HuH-7 (cell line): ENCODE data around the gene CPNE6.
"Not testable (repeated sequence)": the region's sequence is repeated elsewhere in the genome, so short reads cannot be mapped to it uniquely, and the experiment has no call there.

Experiments used
- DNase-seq: peaks from one replicate; pipeline ENCODE4 v3.0.0; 2011; ENCODE audit warnings: low spot score

Gene CPNE6

DNA sequence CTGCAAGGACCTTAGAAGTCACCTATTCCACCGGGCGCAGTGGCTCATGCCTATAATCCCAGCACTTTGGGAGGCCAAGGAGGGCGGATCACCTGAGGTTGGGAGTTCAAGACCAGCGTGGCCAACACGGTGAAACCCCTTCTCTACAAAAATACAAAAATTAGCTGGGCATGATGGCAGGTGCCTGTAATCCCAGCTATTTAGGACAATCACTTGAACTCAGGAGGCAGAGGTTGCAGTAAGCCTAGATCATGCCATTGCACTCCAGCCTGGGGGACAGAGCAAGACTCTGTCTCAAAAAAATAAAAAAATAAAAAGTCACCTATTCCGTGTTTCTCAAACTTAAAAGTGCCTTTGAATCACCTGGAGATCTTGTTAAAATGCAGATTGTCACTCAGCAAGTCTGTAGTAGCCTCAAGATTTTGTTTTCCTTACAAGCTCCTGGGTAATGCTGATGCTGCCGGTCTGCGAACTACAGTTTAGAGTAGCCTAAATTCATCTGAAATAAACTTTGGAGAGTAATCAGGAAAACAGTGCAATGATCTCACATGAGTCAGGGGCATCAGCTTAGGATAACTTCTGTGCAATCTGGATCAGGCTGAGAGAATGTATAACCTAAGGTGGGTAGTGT lies 34.4 kb downstream of the CPNE6 start:
- not testable (repeated sequence) for DNase-seq

DNA sequence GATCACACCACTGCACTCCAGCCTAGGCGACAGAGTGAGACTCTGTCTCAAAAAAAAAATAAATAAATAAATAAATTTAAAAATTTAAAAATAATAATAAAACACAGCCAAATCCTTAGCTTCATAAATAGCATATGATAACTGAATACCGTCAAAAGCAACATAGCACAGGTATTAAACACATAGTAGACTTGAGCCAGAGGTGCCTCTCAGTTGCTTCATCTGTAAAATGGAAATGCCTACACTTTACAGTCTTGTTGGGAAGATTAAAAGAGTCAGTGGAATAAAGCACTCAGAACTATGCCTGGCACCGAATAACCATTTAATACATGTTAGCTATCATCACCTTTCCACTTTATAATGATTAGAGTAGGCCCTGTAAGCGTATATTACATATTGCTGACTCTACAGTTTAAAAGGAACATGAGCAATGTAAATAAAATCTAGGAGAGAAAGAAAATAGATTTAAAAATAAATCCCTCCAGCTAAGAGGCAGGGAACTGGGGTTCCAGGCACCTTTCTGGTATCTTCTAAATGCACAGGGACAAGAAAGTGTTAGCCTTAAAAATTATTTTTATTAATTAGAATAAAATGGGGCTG lies 35.4 kb downstream of the CPNE6 start:
- DNase-seq = no peak

DNA sequence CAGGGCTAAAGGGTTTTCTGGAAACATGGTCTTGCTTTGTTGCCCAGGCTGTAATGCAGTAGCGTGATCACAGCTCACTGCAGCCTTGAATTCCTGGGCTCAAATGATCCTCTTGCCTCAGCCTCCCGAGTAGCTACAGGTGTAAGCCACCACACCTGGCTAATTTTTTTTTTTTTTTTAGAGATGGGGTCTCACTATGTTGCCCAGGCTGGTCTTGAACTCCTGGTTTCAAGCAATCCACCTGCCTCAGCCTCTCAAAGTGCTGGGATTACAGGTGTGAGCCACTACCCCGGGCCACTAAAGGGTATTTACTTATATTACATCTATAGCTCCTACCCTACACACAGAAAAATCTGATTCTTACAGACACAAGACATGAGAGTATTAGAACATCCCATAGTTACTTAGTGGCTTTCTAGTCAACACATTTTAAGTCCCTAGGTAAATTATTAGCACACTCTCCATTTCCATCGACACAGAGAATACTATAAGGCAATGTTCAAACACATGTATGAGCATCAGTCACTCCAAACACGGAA lies 37.0 kb downstream of the CPNE6 start:
- no peak for DNase-seq

DNA sequence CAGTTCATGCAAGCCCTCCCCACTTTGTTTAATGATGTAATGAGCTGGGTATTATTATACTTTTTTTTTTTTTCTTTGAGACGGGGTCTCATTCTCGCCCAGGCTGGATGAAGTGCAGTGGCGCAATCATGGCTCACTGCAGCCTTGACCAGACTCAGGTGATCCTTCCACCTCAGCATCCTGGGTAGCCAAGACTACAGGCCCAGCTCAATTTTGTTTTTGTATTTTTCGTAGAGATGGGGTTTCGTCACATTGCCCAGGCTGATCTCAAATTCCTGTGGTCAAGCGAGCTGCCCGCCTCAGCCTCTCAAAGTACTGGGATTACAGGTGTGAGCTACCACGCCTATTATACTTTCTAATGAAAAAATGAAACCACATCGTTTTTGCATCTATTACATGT lies 38.7 kb downstream of the CPNE6 start:
- no peak for DNase-seq

GRCh38 chr14:24110523-24110922 lies 39.2 kb downstream of the CPNE6 start:
- DNase-seq = no peak

DNA sequence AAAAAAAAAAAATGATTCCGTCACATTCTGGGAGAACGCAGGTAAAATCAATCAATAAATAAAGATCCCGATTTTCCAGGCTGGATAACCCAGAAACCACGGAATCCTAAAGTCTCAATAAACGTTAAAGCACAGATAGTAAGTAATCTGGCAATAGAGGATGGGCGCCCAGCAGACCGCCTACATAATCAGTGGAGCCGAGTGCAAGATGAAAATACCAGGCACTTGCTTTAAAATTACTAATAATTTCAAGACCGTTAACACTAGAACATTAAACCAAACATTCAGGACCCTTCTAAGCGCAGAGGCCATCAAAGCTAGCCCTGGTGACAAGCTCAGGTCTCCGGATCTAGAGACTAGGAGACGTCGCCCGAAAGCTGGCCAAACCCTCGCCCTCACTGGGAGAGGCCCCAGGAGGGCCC lies 42.0 kb downstream of the CPNE6 start:
- no peak for DNase-seq

DNA sequence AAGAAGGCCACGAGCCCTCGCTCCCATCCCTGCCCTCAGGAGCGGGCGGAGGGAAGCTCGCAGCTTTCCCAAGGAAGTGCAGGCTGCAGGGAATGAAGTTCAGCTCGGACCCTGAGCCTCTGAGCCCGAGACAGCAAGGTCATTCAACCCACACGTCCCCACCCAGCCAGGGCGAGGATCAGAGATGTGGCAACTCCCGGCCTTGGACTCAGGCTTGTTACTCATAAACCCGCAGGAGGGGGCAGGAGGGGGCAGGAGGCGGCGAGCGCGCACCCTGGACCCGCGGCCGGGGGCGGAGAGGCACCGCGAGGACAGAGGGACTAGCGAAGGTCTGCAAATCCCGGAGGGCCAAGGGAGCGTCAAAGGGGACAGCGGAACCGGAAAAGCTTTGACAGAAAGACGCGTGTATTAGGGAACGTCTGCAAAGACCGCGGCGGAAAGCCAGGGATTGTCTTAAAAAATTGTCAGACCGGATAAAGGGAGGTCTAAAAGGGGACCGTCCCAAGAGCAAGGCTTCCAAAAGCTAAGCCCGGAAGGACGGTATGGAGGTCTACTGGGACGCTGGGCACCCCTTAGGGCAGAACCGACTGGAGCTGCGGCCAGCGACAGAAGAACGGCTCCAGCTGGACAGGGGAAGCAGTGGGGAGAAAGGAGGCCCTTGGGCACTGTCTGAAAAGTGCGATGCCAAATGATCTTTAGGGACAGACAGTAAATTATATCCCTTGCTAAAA lies 42.6 kb downstream of the CPNE6 start:
- peak; percentile 89 for DNase-seq

DNA sequence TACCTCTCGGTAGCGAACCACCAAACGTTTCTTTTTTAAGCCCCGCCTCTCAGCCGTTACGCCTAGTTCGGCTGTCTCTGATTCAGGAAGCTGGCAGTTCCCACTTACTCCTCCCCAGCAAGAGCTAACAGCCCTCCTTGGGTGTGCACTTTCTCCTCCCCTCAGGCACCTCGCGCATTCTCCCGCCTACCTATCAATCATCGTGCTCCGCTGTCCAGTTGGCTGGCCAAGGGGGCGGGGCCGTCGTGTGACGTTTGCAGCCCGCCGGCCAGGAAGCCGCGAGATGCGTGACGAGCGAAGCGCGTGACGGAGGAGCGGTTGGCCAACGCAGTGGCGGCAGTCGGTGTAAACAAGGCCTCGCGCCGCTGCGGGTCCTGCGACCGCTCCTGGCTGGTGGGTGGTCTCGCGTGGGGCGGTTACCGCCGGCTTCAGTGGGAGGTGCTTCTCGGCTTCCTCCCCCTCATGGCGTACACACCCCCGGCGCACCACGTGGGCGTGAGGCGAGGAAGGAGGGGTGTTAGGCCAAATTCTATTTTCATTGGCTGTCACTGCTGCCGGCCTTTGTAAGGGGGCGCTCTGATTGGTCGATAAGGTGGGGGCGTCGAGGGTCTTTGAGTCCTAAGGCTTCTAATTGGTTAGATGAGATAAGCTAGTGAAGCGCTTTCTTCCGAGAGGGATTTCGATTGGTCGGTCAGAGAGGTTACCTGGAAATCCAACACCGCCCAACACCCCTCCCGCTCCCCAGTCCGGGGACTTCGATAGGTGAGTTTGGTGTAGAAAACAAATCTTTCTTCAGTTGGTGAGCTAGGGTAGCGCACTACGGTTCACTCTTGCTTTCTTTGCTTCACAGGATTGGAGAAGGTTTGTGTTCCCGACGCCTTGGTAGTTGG lies 43.4 kb downstream of the CPNE6 start, which contains the start of the genes DCAF11 and NRL:
TSS of gene DCAF11 (plus strand) at position 246 of the 890 bp plus-strand sequence. CDS start 818 bp downstream, outside the sequence.
TSS of gene NRL (minus strand) at position 418 of the 890 bp plus-strand sequence. CDS start 32,101 bp downstream, outside the sequence.
- peak; percentile 97 for DNase-seq

DNA sequence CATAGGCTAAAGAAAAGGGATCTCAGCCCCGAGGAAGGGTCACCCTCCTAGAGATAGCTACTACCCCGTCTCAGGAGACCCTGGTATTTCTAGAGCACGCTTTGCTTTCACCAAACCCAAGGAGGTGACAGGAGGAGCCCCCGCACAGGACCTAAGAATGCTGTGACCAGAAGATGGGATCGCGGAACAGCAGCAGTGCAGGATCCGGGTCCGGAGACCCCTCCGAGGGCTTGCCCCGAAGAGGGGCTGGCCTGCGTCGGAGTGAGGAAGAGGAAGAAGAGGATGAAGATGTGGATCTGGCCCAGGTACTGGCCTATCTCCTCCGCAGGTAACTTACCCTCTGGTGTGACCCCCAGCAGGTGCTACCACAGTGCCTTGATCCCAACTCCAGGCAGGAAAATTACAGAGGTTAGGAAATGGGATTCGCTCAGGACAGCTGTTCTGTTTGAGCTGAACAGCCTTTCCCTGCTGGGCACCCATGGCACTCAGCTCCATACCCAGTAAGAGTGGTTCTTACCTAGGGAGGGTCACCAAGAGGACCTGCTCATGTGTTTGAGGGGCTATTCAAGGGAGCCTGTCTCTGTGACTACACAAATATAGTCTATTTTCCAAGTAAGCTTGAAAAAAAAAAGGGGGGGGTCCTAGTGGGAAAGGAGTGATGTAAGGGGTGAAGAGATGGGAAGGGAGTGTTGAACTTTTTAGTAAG lies 44.2 kb downstream of the CPNE6 start:
- no peak for DNase-seq

DNA sequence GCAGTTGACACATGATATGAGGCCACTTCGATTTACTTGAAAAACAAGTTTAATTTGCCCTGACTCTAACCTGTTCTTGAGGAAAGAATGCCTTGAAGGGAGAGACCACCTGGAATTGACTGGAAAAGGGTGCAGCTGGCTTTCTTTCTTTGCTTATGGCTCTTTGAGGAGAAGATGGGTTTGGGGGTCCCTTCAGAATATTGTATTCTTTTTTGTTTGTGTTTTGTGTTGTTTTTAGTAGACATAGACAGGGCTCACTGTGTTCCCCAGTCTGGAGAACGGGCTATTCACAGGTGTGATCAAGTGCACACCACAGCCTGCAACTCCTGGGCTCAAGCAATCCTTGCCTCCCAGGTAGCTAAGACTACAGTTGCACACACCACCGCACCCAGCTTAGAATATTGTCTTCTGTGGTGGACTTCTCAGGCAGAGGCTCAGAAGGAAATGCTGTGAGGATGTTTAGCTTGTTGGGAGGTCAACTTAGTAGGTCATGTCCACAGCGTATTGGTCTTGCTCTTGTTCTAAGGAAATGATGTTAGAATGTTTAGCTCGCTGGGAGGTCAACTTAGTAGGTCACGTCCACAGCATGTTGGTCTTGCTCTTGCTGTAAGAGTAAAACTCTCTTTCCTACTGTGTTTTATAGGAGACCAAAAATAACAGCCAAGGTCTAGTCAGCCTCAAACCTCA lies 44.9 kb downstream of the CPNE6 start:
- DNase-seq = no peak

- no peak for DNase-seq
Measured at GRCh38 chr14:24117179-24117578, 45.8 kb downstream of the CPNE6 start.

DNA sequence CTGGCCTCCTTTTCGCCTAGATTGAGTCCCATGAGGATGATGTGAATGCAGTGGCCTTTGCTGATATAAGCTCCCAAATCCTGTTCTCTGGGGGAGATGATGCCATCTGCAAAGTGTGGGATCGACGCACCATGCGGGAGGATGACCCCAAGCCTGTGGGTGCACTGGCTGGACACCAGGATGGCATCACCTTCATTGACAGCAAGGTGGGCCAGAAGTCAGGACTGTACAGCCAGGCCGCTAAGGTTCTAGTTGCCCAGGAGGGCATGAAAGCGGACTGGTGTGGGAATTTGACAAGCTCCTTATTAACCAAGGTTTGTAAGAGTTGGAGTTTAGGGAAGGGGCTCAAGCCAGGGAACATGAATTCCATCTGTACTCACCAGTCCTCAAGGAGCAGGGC lies 48.3 kb downstream of the CPNE6 start:
- no peak for DNase-seq

DNA sequence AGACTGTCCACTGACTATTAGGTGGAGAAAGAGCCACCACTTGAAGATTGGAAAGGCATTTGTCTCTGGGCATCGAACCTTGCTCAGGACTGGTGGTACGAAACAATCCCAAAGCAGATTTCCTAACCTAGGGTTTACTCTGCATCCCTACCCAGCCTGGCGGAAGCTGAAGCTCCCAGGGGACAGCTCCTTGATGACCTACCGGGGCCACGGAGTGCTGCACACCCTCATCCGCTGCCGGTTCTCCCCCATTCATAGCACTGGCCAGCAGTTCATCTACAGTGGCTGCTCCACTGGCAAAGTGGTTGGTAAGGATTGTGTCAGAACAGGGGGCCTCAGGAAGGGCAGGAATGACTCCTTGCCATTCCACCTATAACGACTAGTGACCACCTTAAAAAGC lies 49.8 kb downstream of the CPNE6 start:
- DNase-seq = no peak

GRCh38 chr14:24122416-24122815 lies 51.1 kb downstream of the CPNE6 start:
- no peak for DNase-seq

- DNase-seq = no peak
Measured at GRCh38 chr14:24122898-24123297, 51.5 kb downstream of the CPNE6 start.

GRCh38 chr14:24123424-24124417 lies 52.4 kb downstream of the CPNE6 start:
- DNase-seq = no peak

DNA sequence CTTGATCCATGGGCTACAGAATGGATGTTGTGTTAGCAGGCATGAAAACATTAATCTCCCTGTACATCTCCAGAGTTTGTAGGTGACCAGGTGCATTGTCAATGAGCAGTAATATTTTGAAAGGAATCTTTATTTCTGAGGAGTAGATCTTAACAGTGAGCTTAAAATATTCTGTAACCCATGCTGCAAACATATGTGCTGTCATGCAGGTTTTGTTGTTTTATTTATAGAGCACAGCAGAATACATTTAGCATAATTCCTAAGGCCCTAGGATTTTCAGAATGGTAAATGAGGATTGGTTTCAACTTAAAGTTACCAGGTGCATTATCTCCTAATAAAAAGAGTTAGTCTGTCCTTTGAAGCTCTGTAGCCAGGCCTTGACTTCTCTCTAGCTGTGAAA lies 55.6 kb downstream of the CPNE6 start:
- no peak for DNase-seq

DNA sequence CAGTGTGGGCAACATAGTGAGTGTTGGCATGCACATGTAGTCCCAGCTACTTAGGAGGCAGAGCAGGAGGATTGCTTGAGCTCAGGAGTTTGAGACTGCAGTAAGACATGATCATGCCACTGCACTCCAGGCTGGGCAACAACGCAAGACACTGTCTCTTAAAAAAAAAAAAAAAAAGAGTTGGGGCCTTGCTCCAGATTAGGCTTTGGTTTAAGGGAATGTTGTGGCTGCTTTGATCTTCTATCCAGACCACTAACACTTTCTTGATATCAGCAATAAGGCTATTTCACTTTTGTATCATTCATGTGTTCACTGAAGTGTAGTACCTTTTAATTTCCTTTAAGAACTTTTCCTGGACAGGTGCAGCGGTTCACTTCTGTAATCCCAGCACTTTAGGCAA lies 56.3 kb downstream of the CPNE6 start:
- no peak for DNase-seq
